GM13977 (cell line): Measurements from ENCODE around the gene CCR5.

Source experiments
- DNase-seq: peaks from one replicate; pipeline ENCODE4 v3.0.0; 2012; ENCODE audit warnings: low spot score
- CTCF ChIP-seq: IDR thresholded peaks from 2 replicates; pipeline ENCODE4 v1.5.1; 2012; ENCODE audit warnings: mild to moderate bottlenecking, control low read depth; ENCODE audit not compliant: insufficient read depth; ENCODE audit errors: extremely low read depth, missing control alignments
- in situ Hi-C: fragments of 300-500 bp; cut with MboI; formaldehyde crosslinking; loops from one replicate; pipeline ENCODE4 v1.12.0; 2022; ENCODE audit warnings: low sequenced_read_pairs, low pct_unique_long_range_greater_than_20kb, mixed read lengths, inconsistent platforms; ENCODE audit not compliant: unreplicated experiment

Gene CCR5

GRCh38 chr3:46393011-46393410 is 22.3 kb downstream of the CCR5 start:
- TF ChIP-seq CTCF = no peak
- in situ Hi-C loops = loop anchor here (25.0 kb wide), 1 partner anchor 631 kb away; no protein-coding TSS in a partner anchor
- DNase-seq = no peak

GRCh38 chr3:46393554-46394434 is 23.0 kb downstream of the CCR5 start:
- DNase-seq = no peak
- no peak for TF ChIP-seq CTCF
- in situ Hi-C loops = loop anchor here (25.0 kb wide), 1 partner anchor 631 kb away; no protein-coding TSS in a partner anchor

- in situ Hi-C loops = loop anchor here (25.0 kb wide), 1 partner anchor 633 kb away; no protein-coding TSS in a partner anchor
- no peak for DNase-seq
- TF ChIP-seq CTCF = no peak
Measured at GRCh38 chr3:46395210-46395661, 24.5 kb downstream of the CCR5 start.

GRCh38 chr3:46395766-46396530 is 25.2 kb downstream of the CCR5 start:
- no peak for DNase-seq
- no peak for TF ChIP-seq CTCF
- in situ Hi-C loops = loop anchor here (25.0 kb wide), 1 partner anchor 634 kb away; no protein-coding TSS in a partner anchor

- in situ Hi-C loops = loop anchor here (25.0 kb wide), 1 partner anchor 635 kb away; no protein-coding TSS in a partner anchor
- TF ChIP-seq CTCF = no peak
Measured at GRCh38 chr3:46397111-46397510, 26.4 kb downstream of the CCR5 start.

GRCh38 chr3:46398186-46398955 is 27.6 kb downstream of the CCR5 start:
- DNase-seq = no peak
- in situ Hi-C loops = loop anchor here (25.0 kb wide), 1 partner anchor 636 kb away; no protein-coding TSS in a partner anchor
- TF ChIP-seq CTCF = no peak

More at GRCh38 chr3:46397111-46397510, 26.4 kb downstream of the CCR5 start:
- no peak for DNase-seq
